HEK293T (cell line): Measurements from ENCODE around the gene MACROD2.

Source experiments
- CTCF ChIA-PET: fragments of 350-600 bp; formaldehyde crosslinking; extraction: SDS; loops from one replicate; lab custom pipeline; 2021; ENCODE audit warnings: antibody characterized with exemption, inconsistent platforms; lab: Yijun Ruan, JAX
- POLR2A ChIA-PET: fragments of 350-600 bp; formaldehyde crosslinking; extraction: SDS; loops from one replicate; lab custom pipeline; 2020; ENCODE audit warnings: antibody characterized with exemption, inconsistent platforms; lab: Yijun Ruan, JAX
- DNase-seq: peaks from one replicate; pipeline ENCODE4 v3.0.0; 2012; ENCODE audit warnings: mixed read lengths; ENCODE audit errors: extremely low spot score
- ARNT ChIP-seq: fragments of 450-650 bp; IDR thresholded peaks from 2 replicates; pipeline ENCODE4 v1.6.1; 2017; ENCODE audit warnings: mild to moderate bottlenecking
- BHLHE40 ChIP-seq: fragments of 450-650 bp; IDR thresholded peaks from 2 replicates; pipeline ENCODE4 v1.6.1; 2016; ENCODE audit warnings: mild to moderate bottlenecking, moderate library complexity, borderline replicate concordance
- CTBP1 ChIP-seq: fragments of 450-650 bp; IDR thresholded peaks from 2 replicates; pipeline ENCODE4 v1.6.1; 2016; ENCODE audit warnings: borderline replicate concordance
- ELF4 ChIP-seq: fragments of 450-650 bp; IDR thresholded peaks from 2 replicates; pipeline ENCODE4 v1.6.1; 2017; ENCODE audit warnings: antibody characterized with exemption
- FOXA1 ChIP-seq: fragments of 450-650 bp; IDR thresholded peaks from 2 replicates; pipeline ENCODE4 v1.6.1; 2016; ENCODE audit warnings: mild to moderate bottlenecking
- FOXK2 ChIP-seq: fragments of 450-650 bp; IDR thresholded peaks from 2 replicates; pipeline ENCODE4 v1.6.1; 2016; ENCODE audit warnings: mild to moderate bottlenecking
- FOXM1 ChIP-seq: fragments of 450-650 bp; IDR thresholded peaks from 2 replicates; pipeline ENCODE4 v1.6.1; 2017; ENCODE audit warnings: mild to moderate bottlenecking, borderline replicate concordance
- HDGF ChIP-seq: fragments of 450-650 bp; IDR thresholded peaks from 2 replicates; pipeline ENCODE4 v1.6.1; 2017; ENCODE audit warnings: antibody characterized with exemption, borderline replicate concordance
- L3MBTL2 ChIP-seq: fragments of 450-650 bp; conservative IDR thresholded peaks from 2 replicates; pipeline ENCODE4 v1.6.1; 2016; ENCODE audit warnings: mild to moderate bottlenecking
- LEF1 ChIP-seq: fragments of 450-650 bp; IDR thresholded peaks from 2 replicates; pipeline ENCODE4 v1.6.1; 2017; ENCODE audit warnings: mild to moderate bottlenecking, borderline replicate concordance
- NFRKB ChIP-seq: fragments of 450-650 bp; IDR thresholded peaks from 2 replicates; pipeline ENCODE4 v1.6.1; 2016; ENCODE audit warnings: mild to moderate bottlenecking, moderate library complexity
- SP1 ChIP-seq: fragments of 450-650 bp; IDR thresholded peaks from 2 replicates; pipeline ENCODE4 v1.6.1; 2017
- SUZ12 ChIP-seq: fragments of 450-650 bp; IDR thresholded peaks from 2 replicates; pipeline ENCODE4 v1.6.1; 2016; ENCODE audit warnings: mild to moderate bottlenecking
- TARDBP ChIP-seq: fragments of 450-650 bp; IDR thresholded peaks from 2 replicates; pipeline ENCODE4 v1.6.1; 2016
- ZNF384 ChIP-seq: fragments of 450-650 bp; IDR thresholded peaks from 2 replicates; pipeline ENCODE4 v1.6.1; 2016
- TF ChIP-seq, protein P1 (sequence below): fragments of 450-650 bp; IDR thresholded peaks from 2 replicates; pipeline ENCODE4 v1.6.1; 2016

Gene MACROD2

DNA sequence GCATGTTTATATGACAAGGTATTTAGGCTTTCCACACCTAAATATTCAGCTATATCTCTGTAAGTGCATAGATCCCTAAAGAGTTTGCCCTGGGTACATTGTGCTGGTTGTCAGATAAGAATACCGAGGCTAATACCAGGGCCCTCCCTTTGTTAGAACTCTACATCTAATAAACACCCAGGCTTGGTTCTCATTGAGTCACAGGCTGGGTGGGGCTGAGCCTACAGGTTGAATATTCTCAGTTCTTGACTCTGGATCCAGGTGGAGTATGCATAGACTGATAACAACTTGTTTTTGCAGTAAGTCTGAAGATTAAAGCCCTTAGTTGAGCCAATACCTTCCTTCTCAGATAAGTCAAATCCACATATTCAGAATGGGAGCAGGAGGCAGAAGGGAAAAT lies 654.3 kb downstream of the MACROD2 start:
- TF ChIP-seq HDGF (no peak), CTBP1 (no peak), FOXA1 (no peak)
- POLR2A ChIA-PET = no interaction called here
- DNase-seq = no peak
- CTCF ChIA-PET = no interaction called here

DNA sequence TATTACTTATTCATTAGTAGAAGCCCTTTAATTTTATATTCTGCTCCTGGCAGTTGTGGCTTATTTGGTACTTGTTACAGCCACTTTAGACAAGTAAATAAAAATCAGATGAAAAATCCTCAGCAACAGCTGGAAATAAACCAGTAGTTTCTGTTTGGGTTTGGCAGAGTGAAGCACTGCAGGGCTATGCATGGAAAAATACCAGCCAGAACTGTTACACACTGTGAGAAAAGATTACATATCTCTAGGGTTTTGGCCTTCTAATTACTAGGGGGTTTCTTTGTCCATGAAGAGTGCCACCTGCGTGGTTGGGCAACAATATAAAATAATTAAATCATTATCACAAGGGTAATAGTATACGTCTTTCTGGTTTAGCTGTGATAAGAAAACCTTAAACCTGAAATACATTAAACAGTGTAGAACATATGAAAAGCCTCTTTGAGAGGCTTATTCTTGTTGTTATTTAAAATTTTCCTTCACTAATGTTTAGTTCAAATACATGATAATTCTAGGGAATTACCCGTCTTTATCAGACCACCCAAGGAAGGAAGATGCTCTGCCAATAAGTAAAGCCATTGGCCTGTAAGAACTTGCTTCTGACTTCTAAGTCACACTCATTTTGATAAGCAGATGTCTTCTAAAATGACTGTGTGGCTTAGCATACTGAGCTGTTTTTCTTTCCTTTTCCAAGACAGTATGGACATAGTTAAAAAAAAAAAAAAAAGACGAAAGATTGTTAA lies 662.1 kb downstream of the MACROD2 start:
- DNase-seq = no peak
- POLR2A ChIA-PET = no interaction called here
- CTCF ChIA-PET = interaction anchor here (0.6 kb wide), 1 partner anchor 121 kb away, joined by 3 read pairs; no protein-coding TSS in a partner anchor
- TF ChIP-seq FOXK2 (no peak), L3MBTL2 (no peak), ARNT (no peak), SP1 (no peak), CTBP1 (no peak), FOXA1 (no peak), ZNF384 (no peak), SUZ12 (no peak), BHLHE40 (no peak), HDGF (no peak), ELF4 (no peak), FOXM1 (no peak), NFRKB (no peak), TARDBP (no peak), LEF1 (no peak)
- TF ChIP-seq, protein P1, sequence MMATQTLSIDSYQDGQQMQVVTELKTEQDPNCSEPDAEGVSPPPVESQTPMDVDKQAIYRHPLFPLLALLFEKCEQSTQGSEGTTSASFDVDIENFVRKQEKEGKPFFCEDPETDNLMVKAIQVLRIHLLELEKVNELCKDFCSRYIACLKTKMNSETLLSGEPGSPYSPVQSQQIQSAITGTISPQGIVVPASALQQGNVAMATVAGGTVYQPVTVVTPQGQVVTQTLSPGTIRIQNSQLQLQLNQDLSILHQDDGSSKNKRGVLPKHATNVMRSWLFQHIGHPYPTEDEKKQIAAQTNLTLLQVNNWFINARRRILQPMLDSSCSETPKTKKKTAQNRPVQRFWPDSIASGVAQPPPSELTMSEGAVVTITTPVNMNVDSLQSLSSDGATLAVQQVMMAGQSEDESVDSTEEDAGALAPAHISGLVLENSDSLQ = no peak

DNA sequence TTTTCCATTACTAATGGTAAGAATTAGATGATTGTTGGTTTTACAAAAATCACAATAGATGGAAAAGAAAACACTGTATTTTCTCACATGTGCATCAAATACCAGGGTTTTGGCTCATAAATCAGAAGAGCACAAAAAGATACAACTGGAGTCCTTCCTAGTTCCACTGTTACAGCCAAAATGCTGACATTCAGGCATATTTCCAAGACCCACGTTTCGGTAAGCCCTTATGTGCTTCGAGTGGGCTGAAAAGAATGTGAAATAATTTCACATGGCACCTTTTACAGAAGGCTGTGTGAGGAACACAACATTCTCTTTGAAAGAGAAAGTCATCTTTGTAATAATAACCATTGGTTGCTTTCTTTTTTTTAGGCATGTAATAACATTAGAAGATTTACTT lies 668.8 kb downstream of the MACROD2 start:
- no peak for TF ChIP-seq LEF1
- TF ChIP-seq SUZ12 = no peak
- no peak for TF ChIP-seq ZNF384
- TF ChIP-seq FOXA1 = no peak
- no peak for TF ChIP-seq CTBP1
- TF ChIP-seq FOXK2 = no peak
- TF ChIP-seq, protein P1 = no peak
- no peak for TF ChIP-seq BHLHE40
- TF ChIP-seq L3MBTL2 = no peak
- TF ChIP-seq HDGF = no peak
- no peak for TF ChIP-seq ARNT
- no peak for TF ChIP-seq ELF4
- no peak for TF ChIP-seq NFRKB
- TF ChIP-seq FOXM1 = no peak
- TF ChIP-seq SP1 = no peak
- no peak for TF ChIP-seq TARDBP
- ChIA-PET POLR2A (no interaction called here), CTCF (no interaction called here)
- no peak for DNase-seq

DNA sequence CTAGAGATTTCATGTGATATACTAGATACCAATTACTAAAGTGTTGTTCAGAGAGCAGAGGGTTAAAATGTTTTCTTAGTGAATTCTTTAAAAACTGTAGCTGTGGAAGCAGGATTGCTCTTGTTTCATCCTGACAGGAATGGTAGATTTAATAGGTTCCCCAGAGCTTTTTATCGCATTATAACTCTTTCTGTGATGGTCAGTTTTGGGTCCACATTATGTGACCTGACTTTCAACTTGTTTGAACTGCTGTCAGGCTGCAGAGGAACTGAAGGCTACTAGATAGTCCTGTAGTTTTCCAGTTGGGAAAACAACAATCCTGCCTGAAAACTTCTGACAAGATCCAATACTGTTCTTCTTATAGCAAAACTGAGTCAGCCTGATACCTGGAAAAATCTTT lies 671.4 kb downstream of the MACROD2 start:
- ChIA-PET POLR2A (no interaction called here), CTCF (no interaction called here)
- DNase-seq = no peak
- TF ChIP-seq HDGF (no peak), FOXA1 (no peak), ZNF384 (no peak), BHLHE40 (no peak), SUZ12 (no peak), ELF4 (no peak), SP1 (no peak), FOXK2 (no peak), TARDBP (no peak), FOXM1 (no peak), ARNT (no peak), LEF1 (no peak), L3MBTL2 (no peak)

DNA sequence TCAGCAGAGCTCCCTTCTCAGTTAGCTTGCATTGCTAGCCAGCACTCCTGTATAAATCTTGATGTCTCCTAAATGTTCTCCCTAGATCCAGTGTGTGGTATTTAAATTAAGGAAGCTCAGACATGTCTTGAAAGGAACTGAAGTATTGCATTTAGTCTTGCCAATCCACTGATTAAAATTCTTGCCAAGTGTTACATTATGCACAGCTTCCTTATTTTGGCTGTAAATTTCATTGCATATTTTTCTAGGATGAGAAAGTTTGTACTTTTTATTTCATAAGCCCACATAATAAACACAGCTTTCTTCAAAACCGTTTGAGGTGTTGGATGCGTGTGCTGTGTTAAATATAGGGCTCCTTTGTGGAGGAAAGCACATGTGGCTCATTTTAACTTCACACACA lies 671.9 kb downstream of the MACROD2 start:
- ChIA-PET CTCF (no interaction called here), POLR2A (no interaction called here)
- TF ChIP-seq BHLHE40 (no peak), TARDBP (no peak), HDGF (no peak), CTBP1 (no peak), ZNF384 (no peak), ELF4 (no peak), SUZ12 (no peak)
- TF ChIP-seq, protein P1 = no peak
- DNase-seq = no peak

DNA sequence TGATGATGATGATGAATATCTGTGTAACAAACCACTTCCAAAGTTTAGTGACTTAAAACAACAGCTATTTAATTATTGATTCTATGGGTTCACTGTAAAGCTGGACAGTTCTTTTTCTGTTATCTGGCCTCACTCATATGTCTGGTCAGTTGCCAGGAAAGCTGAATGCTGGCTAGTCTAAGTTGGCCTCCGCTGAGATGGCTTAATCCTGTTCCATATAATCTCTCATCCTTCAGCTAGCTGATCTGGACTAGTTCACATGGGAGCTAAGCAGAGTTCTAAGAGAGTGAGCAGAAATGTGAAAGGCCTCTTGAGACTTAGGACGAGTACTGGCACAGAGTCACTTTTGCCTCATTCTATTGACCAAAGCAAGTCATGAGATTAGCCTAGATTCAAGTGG lies 676.8 kb downstream of the MACROD2 start:
- DNase-seq = no peak
- TF ChIP-seq TARDBP = no peak
- TF ChIP-seq FOXM1 = no peak
- no peak for TF ChIP-seq HDGF
- no peak for TF ChIP-seq SUZ12
- no peak for TF ChIP-seq ARNT
- TF ChIP-seq FOXA1 = no peak
- no peak for TF ChIP-seq ZNF384
- no peak for TF ChIP-seq NFRKB
- no peak for TF ChIP-seq BHLHE40
- no peak for TF ChIP-seq FOXK2
- no peak for TF ChIP-seq ELF4
- TF ChIP-seq, protein P1 = no peak
- TF ChIP-seq L3MBTL2 = no peak
- no peak for TF ChIP-seq SP1
- POLR2A ChIA-PET = no interaction called here
- CTCF ChIA-PET = no interaction called here
